Skin of body (tissue), 2 donors: ENCODE data around the gene RSPO1. TPM values are rescaled to one million over a fixed set of nuclear protein-coding genes. Genes with fewer than 3 reads are reported as not detected.

Experiments
- DNase-seq: peaks from one replicate; lab custom pipeline; 2025; lab: John Stamatoyannopoulos, UW
- total RNA-seq: library from RNA; depleted of rRNA; stranded (reverse); fragments of >200 nt; gene quantifications from one replicate; pipeline ENCODE4 v1.2.3, GENCODE V29; 2014

The RSPO1 gene
- total RNA-seq, 1 donor from 2014 or later, result 10.4 TPM

GRCh38 chr1:37570528-37571334 lies 64.0 kb downstream of the RSPO1 start:
- DNase-seq, result no peak

- DNase-seq, result no peak
Observed at GRCh38 chr1:37567023-37567422, 67.7 kb downstream of the RSPO1 start.

GRCh38 chr1:37564892-37565291 lies 69.8 kb downstream of the RSPO1 start:
- DNase-seq, result peak; percentile 69

GRCh38 chr1:37562984-37563383 lies 71.7 kb downstream of the RSPO1 start:
- no peak for DNase-seq

Other genes starting within 250 kb of the RSPO1 start
- gene ZC3H12A, start 160.3 kb downstream of the RSPO1 start, total RNA-seq, result 18.1 TPM
- gene MEAF6, start 120.1 kb downstream of the RSPO1 start, total RNA-seq, result 44.2 TPM
- gene SNIP1, start 80.6 kb downstream of the RSPO1 start, total RNA-seq, result 11.7 TPM
- gene DNALI1, start 78.0 kb downstream of the RSPO1 start, total RNA-seq, result 1.1 TPM
- gene GNL2, start 39.0 kb downstream of the RSPO1 start, total RNA-seq, result 70.7 TPM
- 3.3 TPM for gene CDCA8, start 57.6 kb upstream of the RSPO1 start, total RNA-seq
- gene EPHA10, start 130.2 kb upstream of the RSPO1 start, total RNA-seq, result 0.49 TPM
- 3.5 TPM for gene MANEAL, start 159.0 kb upstream of the RSPO1 start, total RNA-seq
- gene C1orf122, start 172.9 kb upstream of the RSPO1 start, total RNA-seq, result 10.9 TPM
- gene YRDC, start 173.3 kb upstream of the RSPO1 start, total RNA-seq, result 10.8 TPM
- gene MTF1, start 224.7 kb upstream of the RSPO1 start, total RNA-seq, result 4.7 TPM